Mesenteric fat pad (tissue), 1 donor: ENCODE results near the gene IRX2. TPM values are rescaled to one million over a fixed set of nuclear protein-coding genes. Genes with fewer than 3 reads are reported as not detected.

Experiments used
- DNase-seq: peaks from one replicate; pipeline ENCODE4 v3.0.0-alpha.2; 2020; ENCODE audit warnings: low spot score
- total RNA-seq: library from RNA; stranded (reverse); fragmentation: NEBNext Ultra II Directional; extraction: Animal tissue kit (Norgen Biotek cat#: 25700); gene quantifications from one replicate; pipeline ENCODE4 v1.2.1, GENCODE V29; 2021
- donor health status: DM: yes; HTN: yes; CAD: no.

IRX2 gene
- total RNA-seq, 1 donor from 2014 or later = 0.45 TPM

GRCh38 chr5:2699231-2699630 is 52.2 kb downstream of the IRX2 start:
- no peak for DNase-seq

DNA sequence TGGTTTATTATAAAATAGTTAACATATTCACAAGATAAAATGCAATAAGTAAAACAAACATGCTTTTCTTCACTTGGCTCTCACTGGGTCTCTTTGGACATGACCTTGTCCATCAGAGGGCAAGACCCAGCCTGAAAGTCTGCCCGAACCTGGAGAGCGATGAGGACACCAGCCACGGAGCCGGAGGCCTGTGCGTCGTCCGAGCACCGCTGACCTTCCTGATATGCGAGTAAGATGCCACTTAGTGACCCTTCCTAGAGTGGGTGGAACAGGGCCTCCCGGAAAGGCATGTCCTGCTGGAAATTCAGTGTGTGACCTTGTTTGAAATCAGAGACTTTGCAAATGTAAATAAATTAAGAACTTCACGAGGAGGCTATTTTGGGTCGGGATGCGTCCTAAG is 52.9 kb downstream of the IRX2 start:
- no peak for DNase-seq

GRCh38 chr5:2697446-2698200 is 53.9 kb downstream of the IRX2 start:
- no peak for DNase-seq

GRCh38 chr5:2697041-2697440 is 54.4 kb downstream of the IRX2 start:
- no peak for DNase-seq
